Measurements from ENCODE around the gene SORBS1.
"Not testable (repeated sequence)": the region's sequence is repeated elsewhere in the genome, so short reads cannot be mapped to it uniquely, and the experiment has no call there.

The SORBS1 gene

DNA sequence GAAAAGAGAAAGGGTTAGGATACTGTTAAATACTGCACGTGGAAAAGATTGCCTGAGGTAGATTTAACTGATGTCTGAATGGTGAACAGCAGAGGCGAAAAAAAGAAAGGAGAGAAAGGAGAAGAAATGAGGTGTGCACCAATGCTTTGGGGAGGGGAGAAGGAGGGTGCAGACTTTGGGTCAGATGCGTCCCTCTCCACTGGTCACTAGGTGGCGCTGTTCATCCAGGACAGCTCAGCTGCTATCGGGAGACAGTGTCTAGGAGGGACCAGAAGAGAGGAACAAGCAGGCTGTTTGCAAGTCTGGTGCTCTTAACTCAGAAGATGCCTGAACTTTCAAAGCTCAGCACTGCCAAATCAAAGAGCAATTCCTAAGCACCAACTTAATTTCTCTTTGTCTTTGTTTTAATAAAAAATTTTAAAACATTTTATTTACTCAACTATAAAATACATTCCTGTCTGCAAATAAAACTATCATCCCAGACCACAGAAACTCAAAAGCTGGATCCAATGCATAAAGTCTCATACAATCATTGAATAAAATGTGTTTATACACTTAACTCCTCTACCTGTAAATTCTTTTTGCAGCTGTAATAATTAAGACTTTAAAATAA lies 186.5 kb downstream of the SORBS1 start:
- DNase-seq: peak; percentile 87

DNA sequence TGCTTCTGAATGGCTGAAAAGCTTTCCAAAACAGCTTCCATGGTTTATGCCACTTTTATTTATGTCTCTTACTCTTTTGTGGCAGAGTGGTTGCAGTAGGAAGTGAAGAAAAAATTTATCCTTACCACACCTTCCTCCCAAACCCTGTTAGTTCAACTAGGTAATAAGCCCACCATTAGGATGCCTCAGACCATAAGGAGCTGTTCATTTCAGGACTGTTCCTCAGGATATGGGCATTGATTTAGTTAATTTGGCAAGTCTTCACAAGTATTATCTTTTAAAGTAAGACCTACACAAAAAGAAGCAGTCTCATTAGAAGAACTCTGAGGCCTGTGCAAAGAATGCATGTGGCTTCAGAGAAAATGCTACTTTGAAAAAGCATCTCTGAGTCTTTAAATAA lies 187.5 kb downstream of the SORBS1 start:
- no peak for DNase-seq

DNA sequence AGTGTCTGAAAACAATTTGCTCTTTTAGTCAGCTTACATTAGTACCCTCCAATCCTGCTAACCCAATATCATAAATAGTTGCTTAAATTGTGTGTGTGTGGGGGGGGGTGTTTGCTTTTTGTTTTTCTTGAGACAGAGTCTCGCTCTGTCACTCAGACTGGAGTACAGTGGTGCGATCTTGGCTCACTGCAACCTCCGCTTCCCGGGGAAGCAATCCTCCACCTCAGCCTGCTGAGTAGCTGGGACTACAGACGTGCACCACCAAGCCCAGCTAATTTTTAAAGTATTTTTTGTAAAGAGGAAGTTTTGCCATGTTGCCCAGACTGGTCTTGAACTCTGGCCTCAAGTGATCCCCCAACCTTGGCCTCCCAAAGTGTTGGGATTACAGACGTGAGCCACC lies 196.8 kb downstream of the SORBS1 start:
- no peak for DNase-seq

DNA sequence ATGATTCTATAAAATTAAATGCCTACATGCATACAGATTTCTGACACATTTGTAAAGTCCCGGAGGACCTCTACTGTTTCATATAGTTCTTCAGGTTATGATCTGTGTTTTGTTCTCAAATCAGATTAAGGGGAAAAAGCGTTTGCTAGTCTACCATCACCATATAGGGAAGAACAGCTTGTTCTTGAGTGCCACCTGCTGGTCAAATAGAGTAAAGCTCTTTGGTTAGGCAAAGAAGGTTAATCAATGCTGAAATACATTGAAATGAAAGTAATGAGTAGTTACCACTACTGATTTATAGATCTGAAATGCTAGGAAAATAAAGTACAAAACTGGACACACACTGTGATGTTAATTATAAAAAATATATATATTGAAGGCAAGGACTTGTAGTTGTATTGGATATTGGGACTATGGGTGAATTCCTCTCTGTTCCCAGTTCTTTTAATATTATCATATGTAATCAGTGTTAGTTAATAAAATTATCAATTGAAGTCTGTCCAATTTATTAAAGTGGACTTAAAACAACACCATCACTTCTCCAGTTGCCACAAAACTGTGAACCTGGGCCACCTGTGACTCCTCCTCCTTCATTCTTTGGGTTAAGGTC lies 197.8 kb downstream of the SORBS1 start:
- no peak for DNase-seq

DNA sequence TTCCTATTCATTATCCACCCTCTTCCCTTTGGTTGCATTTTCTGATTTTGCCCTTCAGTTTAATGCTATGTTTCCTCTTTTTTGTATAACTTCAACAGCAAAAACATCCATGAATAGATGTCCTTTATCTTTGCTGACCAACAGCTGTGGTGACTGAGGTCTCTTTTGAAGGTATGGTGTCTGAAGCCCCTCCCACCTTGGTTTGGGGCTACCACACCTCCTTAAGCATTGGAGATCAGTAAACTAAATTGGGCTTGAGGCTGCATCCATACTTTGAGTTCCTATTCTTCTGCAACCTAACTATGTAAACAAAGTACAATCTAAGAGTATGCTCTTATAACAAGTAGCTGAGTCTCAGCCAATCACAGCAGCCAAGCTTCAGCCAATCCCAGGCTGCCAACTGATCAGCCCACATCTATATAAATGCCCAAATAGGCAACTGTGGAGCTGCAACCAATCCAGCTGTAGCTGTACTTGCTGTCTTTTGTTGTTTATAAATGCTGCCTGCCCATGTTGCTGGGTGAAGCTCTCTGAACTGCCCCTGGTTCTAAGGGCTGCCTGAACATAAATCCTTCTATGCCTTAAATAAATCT lies 201.0 kb downstream of the SORBS1 start:
- no peak for DNase-seq

DNA sequence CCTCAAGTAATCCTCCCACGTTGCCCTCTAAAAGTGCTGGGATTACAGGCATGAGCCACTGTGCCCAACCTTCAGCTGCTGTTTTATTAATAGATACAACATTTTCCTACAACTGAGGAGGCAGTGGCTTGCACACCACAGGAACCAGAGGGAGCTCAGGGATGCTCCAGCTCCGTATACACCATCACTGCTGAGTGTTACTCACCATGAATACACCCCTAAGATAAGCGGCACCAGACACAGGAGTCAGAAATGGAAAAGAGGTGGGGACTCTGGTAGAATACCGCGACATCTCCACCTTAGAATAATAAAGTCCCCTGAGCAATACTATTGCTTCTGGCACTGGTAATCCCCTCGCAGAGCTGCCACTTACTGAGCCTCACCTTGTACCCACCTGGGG lies 201.7 kb downstream of the SORBS1 start:
- DNase-seq: no peak

DNA sequence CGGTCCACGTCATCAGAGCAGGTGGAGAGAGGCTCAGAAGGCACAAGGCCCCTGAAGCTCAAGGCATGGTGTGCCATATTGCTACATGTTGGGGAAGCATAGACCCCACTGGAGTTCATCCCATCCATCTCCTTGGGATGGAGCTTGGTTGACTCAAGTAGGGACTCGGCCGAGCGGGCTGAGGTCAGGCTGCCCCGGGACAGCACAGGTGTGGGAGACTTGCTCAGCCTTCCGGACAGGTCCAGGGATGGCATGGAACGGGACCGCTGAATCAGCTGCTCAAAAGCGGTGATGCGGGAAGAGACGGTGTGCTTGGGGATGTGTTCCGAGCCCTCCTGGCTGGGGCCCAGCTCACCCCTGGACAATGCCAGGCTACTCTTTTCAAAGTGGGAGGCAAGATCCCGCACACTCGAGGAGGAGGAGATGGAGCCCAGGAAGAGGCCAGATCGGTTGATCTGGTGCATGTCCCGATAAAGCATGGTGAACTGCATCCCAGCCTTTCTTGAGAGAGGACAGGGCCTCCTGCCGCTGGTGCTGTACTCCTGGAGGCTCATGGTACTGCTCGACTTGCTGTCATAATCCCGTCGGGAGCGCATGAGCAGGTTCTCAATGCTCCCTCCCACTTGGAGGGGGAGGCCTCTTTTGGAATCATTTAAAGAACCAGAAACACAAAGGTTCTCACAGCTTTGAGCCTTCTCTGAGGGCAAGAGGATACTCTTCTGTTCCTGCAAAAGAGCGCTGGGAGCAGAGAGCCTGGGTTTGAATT lies 204.8 kb downstream of the SORBS1 start:
- DNase-seq: no peak

DNA sequence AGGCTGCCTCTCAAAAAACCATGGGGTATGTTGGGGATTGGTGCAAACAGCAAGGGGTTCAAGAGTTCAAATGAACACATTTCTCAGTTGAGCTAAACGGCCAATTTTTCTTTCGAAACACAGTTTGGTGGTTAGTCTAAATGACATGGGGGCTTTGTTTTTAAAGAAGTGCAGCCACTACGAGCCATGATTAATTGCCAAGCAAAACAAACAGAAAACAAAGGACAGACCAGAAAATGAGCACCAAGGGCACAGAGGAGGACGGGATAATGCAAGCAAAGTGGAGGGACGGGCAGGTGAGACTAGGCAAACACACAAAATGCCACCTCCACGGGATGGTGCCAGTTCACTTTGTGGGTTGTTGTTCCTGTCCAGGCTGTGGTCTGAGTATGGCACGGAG lies 205.9 kb downstream of the SORBS1 start:
- DNase-seq: no peak

DNA sequence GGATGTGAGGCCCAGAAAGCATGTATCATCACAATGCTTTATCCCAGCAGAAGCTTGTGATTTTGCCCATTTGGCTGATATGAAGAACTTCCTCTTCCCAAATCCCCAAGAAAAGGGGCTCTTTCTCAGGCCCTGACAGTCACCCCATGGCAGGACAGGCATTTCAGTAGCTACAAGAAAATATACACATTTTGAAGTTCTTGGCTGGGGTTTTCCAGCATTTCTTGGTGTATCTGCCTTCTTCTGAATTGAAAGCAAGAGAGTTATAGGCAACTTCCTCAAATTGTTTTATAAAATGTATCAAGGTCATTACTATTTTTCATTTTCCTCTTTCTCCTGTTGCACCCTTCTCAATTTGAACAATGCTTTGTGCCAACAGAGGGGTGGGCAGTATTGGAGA lies 207.1 kb downstream of the SORBS1 start:
- DNase-seq: no peak

DNA sequence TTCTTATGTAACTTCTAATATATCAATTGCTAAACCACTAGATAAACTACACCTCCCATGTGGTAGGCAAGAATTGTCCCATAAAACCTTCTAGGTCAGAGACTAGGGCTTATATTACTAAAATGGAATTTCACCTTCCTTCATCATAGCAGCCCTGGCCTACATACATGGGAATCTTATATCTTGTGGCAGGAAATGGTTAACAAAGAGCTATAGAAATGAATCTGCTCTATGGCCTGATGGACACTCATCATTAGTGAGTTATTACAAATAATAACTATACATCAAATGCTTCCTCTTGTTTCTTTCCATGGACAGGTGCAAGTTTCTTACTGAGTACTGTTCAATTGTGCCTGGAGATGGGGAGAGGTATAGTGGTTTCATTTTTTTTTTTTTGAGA lies 208.0 kb downstream of the SORBS1 start:
- no peak for DNase-seq

DNA sequence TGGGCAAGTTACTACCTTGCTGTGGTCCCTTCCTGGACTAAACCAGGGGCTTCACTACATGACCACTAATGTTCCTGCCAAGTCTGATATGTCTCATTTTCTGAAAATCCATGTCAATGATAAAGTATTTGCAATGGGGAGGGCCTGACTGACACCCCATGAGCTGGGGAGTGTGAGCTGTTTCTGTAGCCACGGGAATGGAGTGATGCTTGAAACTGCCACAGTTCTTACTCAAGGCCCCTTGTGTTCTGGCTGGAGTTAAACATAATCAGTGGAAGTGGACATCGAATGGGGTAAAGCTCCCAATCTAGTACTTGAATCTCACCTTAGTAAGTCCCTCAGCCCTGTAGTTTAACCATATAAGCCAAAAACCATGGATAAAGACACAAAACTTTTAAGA lies 208.5 kb downstream of the SORBS1 start:
- DNase-seq: no peak

DNA sequence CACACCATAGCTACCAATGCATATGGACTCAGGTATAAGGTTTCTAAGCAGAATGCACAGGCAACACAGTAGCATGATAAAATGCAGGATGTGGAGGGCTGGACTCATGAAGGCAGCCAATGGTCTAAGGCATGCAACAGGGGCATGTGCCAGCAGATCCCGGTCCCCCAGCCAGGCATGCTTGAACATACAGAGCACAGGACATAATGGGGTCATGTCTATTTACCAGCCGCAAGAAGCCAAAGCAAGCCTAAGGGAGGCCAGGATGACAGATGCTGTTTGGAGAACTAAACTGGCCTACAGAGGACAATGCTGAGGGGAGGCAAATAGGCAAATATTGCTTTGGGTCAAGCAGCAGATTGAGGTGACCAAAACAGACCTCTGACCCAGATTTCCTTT lies 210.3 kb downstream of the SORBS1 start:
- DNase-seq: no peak

DNA sequence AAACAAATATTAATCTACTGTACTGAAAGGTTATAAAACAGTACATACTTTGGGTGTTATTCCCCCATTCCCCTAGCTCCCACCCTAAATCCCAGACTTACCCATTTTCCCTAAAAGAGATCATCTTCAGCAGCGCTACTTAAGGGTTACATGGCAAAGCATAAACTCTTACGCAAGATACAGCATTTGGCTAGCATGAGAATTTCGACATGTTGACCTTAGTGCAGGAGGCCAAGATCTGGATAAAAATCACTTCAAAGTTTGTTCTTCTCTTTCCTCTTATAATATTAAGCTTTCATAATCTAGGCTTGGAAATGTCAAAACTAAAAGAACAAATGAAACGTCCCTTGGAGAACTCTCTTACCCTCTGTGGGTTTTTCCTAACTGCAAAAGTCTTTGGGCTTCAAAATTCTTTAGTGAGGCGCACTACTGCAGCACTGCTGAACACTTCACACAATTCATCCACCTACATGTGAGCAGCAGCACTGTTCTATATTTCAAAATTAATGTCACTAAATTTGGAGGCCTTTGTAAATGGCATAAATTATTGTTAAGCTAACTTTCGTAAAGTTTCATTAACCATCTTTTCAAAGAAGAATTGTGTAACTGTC lies 210.8 kb downstream of the SORBS1 start:
- no peak for DNase-seq

DNA sequence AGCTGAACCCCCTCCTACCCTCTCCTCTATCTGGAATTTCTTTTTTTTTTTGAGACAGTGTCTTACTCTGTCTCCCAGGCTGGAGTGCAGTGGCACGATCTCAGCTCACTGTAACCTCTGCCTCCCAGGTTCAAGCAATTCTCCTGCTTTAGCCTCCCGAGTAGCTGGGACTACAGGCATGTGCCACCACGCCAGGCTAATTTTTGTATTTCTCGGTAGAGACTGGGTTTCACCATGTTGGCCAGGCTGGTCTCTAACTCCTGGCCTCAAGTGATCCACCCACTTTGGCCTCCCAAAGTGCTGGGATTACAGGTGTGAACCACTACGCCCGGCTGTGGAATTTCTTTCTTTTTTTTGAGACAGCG lies 213.8 kb downstream of the SORBS1 start:
- DNase-seq: not testable (repeated sequence)

DNA sequence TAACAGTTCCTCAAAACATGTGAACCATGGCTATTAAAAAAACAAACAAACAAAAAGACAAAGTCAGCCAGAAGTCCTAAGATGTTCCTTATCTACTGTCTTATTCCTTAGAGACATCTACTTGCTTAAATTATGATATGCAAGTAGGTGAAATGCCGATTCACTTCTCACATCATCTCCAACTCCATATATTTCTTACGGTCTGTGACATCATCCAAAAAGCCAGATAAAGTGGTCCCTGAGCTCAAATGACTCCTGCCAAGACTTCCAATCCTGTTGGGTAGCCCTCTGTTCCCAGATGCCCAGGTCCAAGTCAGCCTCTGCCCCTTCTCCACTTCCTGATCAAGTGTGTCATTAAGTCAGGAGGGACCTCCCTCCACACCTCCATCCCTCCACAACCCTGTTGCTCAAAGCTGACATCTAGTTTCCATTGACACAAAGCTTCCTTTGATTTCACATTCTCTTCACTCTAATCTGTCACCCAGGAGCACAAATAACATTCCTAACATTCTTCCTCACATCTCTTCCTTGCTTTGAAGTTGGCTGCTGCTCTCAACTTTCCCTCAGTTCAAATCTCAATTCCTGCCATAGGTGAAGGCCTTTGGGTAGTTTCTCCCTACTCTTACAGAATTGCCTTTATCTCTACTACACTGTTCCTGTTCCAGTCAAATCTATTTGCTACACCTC lies 214.3 kb downstream of the SORBS1 start:
- no peak for DNase-seq

DNA sequence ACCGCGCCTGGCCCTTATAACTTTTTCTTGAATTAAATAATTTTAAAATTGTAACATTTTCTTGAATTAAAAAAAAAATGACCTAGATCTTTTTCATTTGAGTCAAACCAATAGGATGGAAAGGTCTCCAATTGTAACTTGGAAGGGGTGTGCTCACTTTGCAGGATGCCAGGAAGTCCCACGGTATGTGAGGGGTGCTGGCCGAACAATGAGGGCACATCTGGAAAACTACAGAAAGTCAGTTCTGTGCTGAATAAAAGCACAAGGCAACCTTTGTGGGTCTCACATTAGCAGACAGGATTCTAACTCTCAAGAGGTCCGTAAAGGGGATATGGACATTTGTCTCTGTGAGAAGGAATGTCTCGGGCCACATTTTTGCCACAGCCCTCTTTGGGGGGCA lies 217.6 kb downstream of the SORBS1 start:
- no peak for DNase-seq

DNA sequence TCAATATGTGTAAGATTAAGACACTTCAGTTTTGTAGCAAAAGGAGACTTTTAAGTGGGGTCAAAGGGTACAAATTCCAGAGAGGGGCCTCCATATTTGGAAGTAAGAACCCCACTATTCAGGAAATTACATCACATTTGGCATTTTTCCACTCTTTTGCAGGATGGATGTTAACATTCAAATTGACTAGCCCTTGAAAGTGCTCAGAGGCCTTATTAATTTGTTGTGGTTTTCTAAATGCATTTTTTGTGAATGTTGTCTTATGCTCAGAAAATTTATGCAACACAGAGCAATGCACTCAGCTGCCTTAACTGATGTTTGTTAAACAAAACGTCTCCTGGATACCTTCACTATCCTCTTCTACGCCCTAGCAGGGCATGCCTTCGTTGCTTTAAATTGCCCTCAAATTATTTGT lies 219.4 kb downstream of the SORBS1 start:
- DNase-seq: no peak

DNA sequence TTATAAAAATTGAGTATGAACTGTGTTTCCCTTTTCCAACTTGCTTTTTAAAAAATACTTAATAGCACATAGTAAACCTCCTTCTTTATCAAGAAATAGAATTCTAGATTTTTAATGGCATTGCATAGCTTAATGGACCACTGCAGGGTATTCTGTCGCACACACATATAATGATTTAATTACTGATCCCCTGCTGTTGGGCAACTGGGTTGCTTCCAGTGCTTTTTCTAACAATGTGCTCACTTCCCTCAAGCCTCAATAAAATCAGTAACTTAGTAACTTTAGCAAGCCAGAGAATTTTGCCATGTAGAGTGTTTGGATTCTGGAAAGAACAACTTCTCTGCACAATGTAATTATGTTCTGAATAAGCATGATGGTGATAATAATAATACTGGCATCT lies 221.3 kb downstream of the SORBS1 start:
- DNase-seq: no peak

DNA sequence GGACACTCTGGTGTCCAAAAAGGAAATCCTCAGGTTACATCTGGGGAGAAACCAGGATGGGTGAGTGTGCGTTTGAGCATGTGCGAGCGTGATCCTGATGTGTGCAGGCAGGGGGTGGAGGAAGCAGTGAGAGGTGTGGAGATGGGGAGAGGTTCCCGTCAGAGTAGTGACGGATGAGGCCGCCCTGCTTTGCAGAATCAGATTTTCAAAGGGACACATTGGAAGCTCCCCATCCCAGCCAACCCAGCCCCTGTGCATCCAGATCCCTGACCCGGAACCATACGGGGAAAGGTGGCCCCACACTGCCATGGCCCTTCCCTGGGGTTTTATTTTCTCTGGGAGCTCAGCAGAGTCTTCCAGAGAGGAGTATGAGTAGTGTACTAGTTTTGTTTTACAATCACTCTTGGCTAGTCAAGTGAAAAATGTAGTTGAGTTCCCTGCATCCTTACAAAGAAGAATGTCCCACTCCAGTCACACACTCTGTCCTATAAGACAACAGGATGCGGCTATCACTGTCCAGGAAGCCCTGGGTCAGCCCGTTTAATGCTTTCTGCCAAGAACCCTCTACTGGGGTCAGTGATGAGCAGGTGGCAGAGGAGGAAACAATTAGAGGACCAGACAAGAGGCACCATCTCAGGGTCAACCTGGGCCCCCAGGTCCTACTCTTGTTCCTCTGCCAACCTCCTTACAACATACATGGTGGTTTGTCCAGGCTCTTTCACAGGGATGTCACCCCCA lies 223.6 kb downstream of the SORBS1 start:
- no peak for DNase-seq

DNA sequence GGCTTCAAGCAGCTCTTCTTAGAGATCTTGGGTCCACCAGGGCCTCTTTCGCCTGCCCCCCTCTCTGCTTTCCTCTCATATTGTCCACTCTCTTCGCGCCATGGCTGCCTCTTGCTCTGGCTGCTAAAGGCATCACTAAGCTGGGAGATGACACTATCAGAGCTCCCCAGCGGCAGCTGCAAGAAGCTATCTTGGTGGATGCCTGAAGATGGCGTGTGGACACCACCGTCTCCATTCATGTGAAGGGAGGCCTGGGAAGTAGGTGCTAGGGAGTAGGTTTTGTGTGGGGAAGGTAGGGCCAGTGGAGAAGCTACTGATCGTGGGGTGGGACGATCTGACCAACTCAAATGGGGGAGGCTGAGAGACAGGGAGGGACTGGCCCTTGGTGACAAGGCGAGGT lies 224.5 kb downstream of the SORBS1 start:
- DNase-seq: no peak

DNA sequence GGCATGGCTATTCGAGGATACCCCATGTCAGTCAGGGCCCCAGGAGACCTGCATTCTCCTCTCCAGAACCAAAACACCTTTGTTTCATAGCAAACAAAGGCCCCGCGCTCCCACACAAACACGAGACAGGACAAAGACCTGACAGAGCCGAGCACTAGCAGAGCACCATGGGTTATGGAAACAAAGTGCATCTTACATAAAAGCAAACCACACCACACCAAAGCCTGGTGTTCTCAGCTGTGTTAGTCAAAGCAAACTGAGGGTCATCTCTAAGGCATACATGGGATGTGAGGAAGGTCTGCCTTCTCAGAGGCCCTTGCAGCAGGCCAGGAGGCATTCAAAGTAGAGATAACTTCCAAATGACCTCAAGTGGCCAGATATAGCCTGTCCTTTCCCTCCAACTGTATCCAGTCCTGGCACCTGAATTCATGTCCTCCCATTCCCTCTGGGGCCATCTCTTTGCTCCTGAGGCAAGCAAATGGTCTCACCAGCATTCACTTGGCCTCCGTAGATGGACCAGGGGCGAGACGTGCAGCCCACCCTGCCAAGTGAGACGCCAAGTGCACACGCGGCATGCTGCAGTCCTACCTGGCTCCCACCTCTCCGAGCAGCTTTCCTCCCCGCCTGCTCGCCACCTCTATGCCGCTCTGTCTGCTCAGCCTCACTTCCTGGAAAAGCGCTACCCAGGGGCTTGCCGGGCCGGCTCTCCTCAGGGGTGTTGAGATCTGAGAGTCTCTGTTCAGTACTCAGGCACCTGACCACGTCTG lies 225.1 kb downstream of the SORBS1 start:
- no peak for DNase-seq

DNA sequence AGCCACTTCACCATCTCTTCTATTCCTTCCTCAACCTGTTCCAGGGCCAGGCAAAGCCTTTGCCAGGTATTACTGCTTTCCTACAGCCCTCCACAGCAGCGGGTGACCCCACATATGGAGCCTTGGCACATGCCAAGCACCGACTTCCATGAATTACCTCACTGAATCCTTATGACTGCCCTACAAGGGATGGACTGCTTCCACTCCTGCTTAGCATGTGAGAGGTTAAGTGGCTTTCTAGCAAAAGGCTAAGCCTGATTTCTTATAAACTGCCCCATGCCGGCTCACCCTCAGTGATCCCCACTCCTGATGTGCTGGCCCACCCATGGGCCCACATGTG lies 226.4 kb downstream of the SORBS1 start:
- no peak for DNase-seq

All from activated CD8-positive, alpha-beta memory T cell treated with anti-CD3 and anti-CD28 coated beads, Interleukin-2, amount 50 U/mL, for 48 hours (primary cell).